Liver (tissue), 3 donors: ENCODE data around the gene CEP250.

Experiments used
- ATF3 ChIP-seq: IDR thresholded peaks from 2 replicates; pipeline ENCODE4 v1.6.1; 2016; ENCODE audit warnings: antibody characterized with exemption
- EGR1 ChIP-seq, 2 donors: IDR thresholded peaks; 2 replicates each; pipeline ENCODE4 v1.6.1; 2016 to 2018; ENCODE audit warnings: antibody characterized with exemption in 2 of 2, low read depth in 2 of 2
- FOXA1 ChIP-seq: IDR thresholded peaks from 2 replicates; pipeline ENCODE4 v1.6.1; 2016; ENCODE audit warnings: antibody characterized with exemption
- HNF4A ChIP-seq, 2 donors: conservative IDR thresholded peaks; 2 replicates each; pipeline ENCODE4 v1.6.1; 2016; ENCODE audit warnings: antibody characterized with exemption in 2 of 2, mild to moderate bottlenecking in 2 of 2
- HNF4G ChIP-seq: IDR thresholded peaks from 2 replicates; pipeline ENCODE4 v1.6.1; 2016; ENCODE audit warnings: antibody characterized with exemption
- MAX ChIP-seq: IDR thresholded peaks from 2 replicates; pipeline ENCODE4 v1.6.1; 2016; ENCODE audit warnings: antibody characterized with exemption
- NR2F2 ChIP-seq: IDR thresholded peaks from 2 replicates; pipeline ENCODE4 v1.6.1; 2016; ENCODE audit warnings: antibody characterized with exemption
- RAD21 ChIP-seq, 2 donors: IDR thresholded peaks; 2 replicates each; pipeline ENCODE4 v1.6.1; 2016; ENCODE audit warnings: antibody characterized with exemption in 2 of 2, mild to moderate bottlenecking in 2 of 2
- SP1 ChIP-seq: IDR thresholded peaks from 2 replicates; pipeline ENCODE4 v1.6.1; 2018; ENCODE audit warnings: antibody characterized with exemption, mild to moderate bottlenecking
- TAF1 ChIP-seq: conservative IDR thresholded peaks from 2 replicates; pipeline ENCODE4 v1.6.1; 2016; ENCODE audit warnings: antibody characterized with exemption, mild to moderate bottlenecking
- YY1 ChIP-seq: IDR thresholded peaks from 2 replicates; pipeline ENCODE4 v1.6.1; 2016; ENCODE audit warnings: antibody characterized with exemption, mild to moderate bottlenecking
- TF ChIP-seq, protein P1 (sequence below): fragments of 150-350 bp; IDR thresholded peaks from 2 replicates; pipeline ENCODE4 v1.5.1; 2017; ENCODE audit warnings: improper control_type of control experiment, low read depth, low read length; ENCODE audit not compliant: missing input control
- TF ChIP-seq, protein P2 (sequence below): IDR thresholded peaks from 2 replicates; pipeline ENCODE4 v1.6.1; 2016; ENCODE audit warnings: antibody characterized with exemption
- TF ChIP-seq, protein P3 (sequence below): IDR thresholded peaks from 2 replicates; pipeline ENCODE4 v1.6.1; 2016; ENCODE audit warnings: antibody characterized with exemption, mild to moderate bottlenecking
- donor health status: healthy.
- donor health status: healthy.

DNA sequence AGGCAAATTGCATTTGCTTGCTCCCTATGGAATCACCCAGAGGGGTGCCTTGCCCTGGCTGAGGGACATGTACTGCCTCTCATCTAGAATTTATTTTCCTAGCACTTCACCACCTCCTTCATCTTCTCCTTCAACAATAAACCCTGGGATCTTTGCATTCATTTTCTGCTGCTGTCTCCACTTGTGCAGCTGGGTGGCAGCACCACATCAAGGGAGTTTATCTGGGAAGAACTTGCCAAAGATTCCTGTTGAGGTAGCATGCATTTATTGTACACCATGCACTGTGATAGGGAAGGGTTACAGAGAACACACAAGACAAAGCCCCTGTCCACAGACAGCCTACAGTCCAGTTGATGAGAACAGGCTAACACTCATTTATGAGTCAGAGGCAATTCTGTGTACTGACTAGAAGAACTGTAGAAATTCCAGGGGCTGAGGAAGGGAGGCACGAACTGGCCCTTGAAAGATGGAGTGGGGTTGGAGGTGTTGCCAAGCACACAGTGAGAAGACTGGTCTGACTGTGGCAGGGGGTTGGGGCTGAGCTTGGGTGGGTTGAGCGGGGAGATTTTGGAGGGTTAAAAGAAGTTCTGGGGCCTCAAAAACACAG, 56.5 kb downstream of the CEP250 start:
- TF ChIP-seq MAX: no peak
- TF ChIP-seq, protein P1, sequence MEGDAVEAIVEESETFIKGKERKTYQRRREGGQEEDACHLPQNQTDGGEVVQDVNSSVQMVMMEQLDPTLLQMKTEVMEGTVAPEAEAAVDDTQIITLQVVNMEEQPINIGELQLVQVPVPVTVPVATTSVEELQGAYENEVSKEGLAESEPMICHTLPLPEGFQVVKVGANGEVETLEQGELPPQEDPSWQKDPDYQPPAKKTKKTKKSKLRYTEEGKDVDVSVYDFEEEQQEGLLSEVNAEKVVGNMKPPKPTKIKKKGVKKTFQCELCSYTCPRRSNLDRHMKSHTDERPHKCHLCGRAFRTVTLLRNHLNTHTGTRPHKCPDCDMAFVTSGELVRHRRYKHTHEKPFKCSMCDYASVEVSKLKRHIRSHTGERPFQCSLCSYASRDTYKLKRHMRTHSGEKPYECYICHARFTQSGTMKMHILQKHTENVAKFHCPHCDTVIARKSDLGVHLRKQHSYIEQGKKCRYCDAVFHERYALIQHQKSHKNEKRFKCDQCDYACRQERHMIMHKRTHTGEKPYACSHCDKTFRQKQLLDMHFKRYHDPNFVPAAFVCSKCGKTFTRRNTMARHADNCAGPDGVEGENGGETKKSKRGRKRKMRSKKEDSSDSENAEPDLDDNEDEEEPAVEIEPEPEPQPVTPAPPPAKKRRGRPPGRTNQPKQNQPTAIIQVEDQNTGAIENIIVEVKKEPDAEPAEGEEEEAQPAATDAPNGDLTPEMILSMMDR: peak; percentile 54
- TF ChIP-seq, protein P2, sequence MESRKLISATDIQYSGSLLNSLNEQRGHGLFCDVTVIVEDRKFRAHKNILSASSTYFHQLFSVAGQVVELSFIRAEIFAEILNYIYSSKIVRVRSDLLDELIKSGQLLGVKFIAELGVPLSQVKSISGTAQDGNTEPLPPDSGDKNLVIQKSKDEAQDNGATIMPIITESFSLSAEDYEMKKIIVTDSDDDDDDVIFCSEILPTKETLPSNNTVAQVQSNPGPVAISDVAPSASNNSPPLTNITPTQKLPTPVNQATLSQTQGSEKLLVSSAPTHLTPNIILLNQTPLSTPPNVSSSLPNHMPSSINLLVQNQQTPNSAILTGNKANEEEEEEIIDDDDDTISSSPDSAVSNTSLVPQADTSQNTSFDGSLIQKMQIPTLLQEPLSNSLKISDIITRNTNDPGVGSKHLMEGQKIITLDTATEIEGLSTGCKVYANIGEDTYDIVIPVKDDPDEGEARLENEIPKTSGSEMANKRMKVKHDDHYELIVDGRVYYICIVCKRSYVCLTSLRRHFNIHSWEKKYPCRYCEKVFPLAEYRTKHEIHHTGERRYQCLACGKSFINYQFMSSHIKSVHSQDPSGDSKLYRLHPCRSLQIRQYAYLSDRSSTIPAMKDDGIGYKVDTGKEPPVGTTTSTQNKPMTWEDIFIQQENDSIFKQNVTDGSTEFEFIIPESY: no peak
- TF ChIP-seq ATF3: no peak
- no peak for TF ChIP-seq TAF1
- TF ChIP-seq RAD21 (IDR thresholded peaks at IDR 0.05): peak; percentile 79 to 83
- TF ChIP-seq, protein P3, sequence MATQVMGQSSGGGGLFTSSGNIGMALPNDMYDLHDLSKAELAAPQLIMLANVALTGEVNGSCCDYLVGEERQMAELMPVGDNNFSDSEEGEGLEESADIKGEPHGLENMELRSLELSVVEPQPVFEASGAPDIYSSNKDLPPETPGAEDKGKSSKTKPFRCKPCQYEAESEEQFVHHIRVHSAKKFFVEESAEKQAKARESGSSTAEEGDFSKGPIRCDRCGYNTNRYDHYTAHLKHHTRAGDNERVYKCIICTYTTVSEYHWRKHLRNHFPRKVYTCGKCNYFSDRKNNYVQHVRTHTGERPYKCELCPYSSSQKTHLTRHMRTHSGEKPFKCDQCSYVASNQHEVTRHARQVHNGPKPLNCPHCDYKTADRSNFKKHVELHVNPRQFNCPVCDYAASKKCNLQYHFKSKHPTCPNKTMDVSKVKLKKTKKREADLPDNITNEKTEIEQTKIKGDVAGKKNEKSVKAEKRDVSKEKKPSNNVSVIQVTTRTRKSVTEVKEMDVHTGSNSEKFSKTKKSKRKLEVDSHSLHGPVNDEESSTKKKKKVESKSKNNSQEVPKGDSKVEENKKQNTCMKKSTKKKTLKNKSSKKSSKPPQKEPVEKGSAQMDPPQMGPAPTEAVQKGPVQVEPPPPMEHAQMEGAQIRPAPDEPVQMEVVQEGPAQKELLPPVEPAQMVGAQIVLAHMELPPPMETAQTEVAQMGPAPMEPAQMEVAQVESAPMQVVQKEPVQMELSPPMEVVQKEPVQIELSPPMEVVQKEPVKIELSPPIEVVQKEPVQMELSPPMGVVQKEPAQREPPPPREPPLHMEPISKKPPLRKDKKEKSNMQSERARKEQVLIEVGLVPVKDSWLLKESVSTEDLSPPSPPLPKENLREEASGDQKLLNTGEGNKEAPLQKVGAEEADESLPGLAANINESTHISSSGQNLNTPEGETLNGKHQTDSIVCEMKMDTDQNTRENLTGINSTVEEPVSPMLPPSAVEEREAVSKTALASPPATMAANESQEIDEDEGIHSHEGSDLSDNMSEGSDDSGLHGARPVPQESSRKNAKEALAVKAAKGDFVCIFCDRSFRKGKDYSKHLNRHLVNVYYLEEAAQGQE: no peak
- TF ChIP-seq HNF4A (conservative IDR thresholded peaks at IDR 0.05): no peak
- no peak for TF ChIP-seq NR2F2
- TF ChIP-seq HNF4G: no peak
- TF ChIP-seq YY1: no peak
- no peak for TF ChIP-seq SP1
- no peak for TF ChIP-seq EGR1 (IDR thresholded peaks at IDR 0.05; ENCODE audit: low read depth in 2 of 2)
- no peak for TF ChIP-seq FOXA1
